Spleen (tissue), 11 donors: ENCODE results near the gene GMNN. TPM values are rescaled to one million over a fixed set of nuclear protein-coding genes. Genes with fewer than 3 reads are reported as not detected.
A peak's percentile ranks its signal among the peaks of the same experiment; 100 is the strongest.

ENCODE experiments used
- DNase-seq: peaks from one replicate; pipeline ENCODE4 v3.0.0-alpha.2; 2020
- H3K27ac ChIP-seq, 8 donors: fragments of 200-600 bp; sonication (generic) in 7 of 8; 1 replicate in 4 of 8; 2 replicates in 4 of 8; pipeline versions ENCODE4 v1.5.0 to v1.8.0; 2016 to 2021; ENCODE audit warnings: inconsistent platforms in 4 of 8, mild to moderate bottlenecking in 4 of 8, moderate library complexity in 1 of 8
- H3K27me3 ChIP-seq, 7 donors: fragments of 200-600 bp; sonication (generic) in 6 of 7; replicated peaks in 1 of 7; 1 replicate in 4 of 7; 2 replicates in 3 of 7; pipeline versions ENCODE4 v1.5.0 to v1.8.0; 2016 to 2021; ENCODE audit warnings: inconsistent platforms in 3 of 7, mild to moderate bottlenecking in 1 of 7
- H3K36me3 ChIP-seq, 6 donors: fragments of 200-600 bp; sonication (generic) in 5 of 6; 1 replicate in 4 of 6; 2 replicates in 2 of 6; pipeline versions ENCODE4 v1.5.0 to v1.8.0; 2016 to 2021; ENCODE audit warnings: inconsistent platforms in 2 of 6
- H3K4me1 ChIP-seq, 6 donors: fragments of 200-600 bp; sonication (generic) in 5 of 6; 1 replicate in 3 of 6; 2 replicates in 3 of 6; pipeline versions ENCODE4 v1.5.0 to v1.8.0; 2016 to 2021; ENCODE audit warnings: inconsistent platforms in 3 of 6
- H3K4me3 ChIP-seq, 8 donors: fragments of 200-600 bp; sonication (generic) in 7 of 8; 1 replicate in 4 of 8; 2 replicates in 4 of 8; pipeline versions ENCODE4 v1.5.0 to v1.8.0; 2016 to 2021; ENCODE audit warnings: inconsistent platforms in 4 of 8, mild to moderate bottlenecking in 4 of 8, moderate library complexity in 2 of 8
- H3K9me3 ChIP-seq, 8 donors: fragments of 200-600 bp; sonication (generic) in 7 of 8; 1 replicate in 4 of 8; 2 replicates in 4 of 8; pipeline versions ENCODE4 v1.5.0 to v1.8.0; 2016 to 2021; ENCODE audit warnings: inconsistent platforms in 4 of 8
- POLR2A ChIP-seq, 3 donors: fragments of 450-650 bp; IDR thresholded peaks; one replicate each; pipeline ENCODE4 v1.5.1; 2017; ENCODE audit warnings: antibody characterized with exemption in 3 of 3, mild to moderate bottlenecking in 1 of 3
- POLR2AphosphoS5 ChIP-seq, 3 donors: sonication (generic); formaldehyde crosslinking; IDR thresholded peaks; one replicate each; pipeline ENCODE4 v1.5.1; 2017; ENCODE audit warnings: antibody characterized with exemption in 3 of 3
- WGBS, 5 donors: extraction: QIAGEN DNeasy Blood & Tissue Kit in 3 of 5; methylation state at CpG; one replicate each; pipeline versions ENCODE4 v1.1.5 to v1.1.7; 2013 to 2018; 5-methylcytosine and 5-hydroxymethylcytosine counted together
- intact Hi-C: fragments of 100-400 bp; cut with DNase I; formaldehyde crosslinking; loops from one replicate; pipeline ENCODE4 v1.15.0; 2023; ENCODE audit warnings: low total_unique reads
- polyA plus RNA-seq, 3 donors: library from polyadenylated mRNA; stranded (reverse); fragments of 200-250 nt; gene quantifications; one replicate each; pipeline ENCODE4 v1.2.1, GENCODE V29; 2013
- total RNA-seq, 7 donors: library from RNA; depleted of rRNA in 3 of 7; stranded (reverse); fragments of >200 nt in 3 of 7; fragmentation: NEBNext Ultra II Directional in 4 of 7; extraction: Animal tissue kit (Norgen Biotek cat#: 25700) in 4 of 7; gene quantifications; one replicate each; pipeline versions ENCODE4 v1.1.0 to v1.2.1, GENCODE V29; 2016 to 2021
- TF ChIP-seq, protein P1 (sequence below), 11 experiments: fragments of 200-600 bp in 7 of 11; fragments of 450-650 bp in 4 of 11; sonication (generic) in 4 of 11; IDR thresholded peaks in 8 of 11; conservative IDR thresholded peaks in 3 of 11; 1 replicate in 7 of 11; 2 replicates in 4 of 11; pipeline versions ENCODE4 v1.4.0 to v1.8.0; 2016 to 2021; ENCODE audit warnings: antibody characterized with exemption in 11 of 11, inconsistent platforms in 4 of 11, mild to moderate bottlenecking in 1 of 11
- donor health status: healthy with polysubstance abuse.
- donor health status: DM: no; HTN: no; CAD: no; lungs with moderate emphysema.
- donor health status: DM: no; HTN: no; CAD: no.
- donor health status: Bipolar disorder and iron deficiency.
- donor health status: healthy.
- donor health status: DM: no; HTN: no; CAD: no.
- donor health status: DM: yes; HTN: yes; CAD: no.

Gene GMNN
- total and polyA plus RNA-seq, 10 donors: 11.1 to 32.3 (median 16.1) TPM

DNA sequence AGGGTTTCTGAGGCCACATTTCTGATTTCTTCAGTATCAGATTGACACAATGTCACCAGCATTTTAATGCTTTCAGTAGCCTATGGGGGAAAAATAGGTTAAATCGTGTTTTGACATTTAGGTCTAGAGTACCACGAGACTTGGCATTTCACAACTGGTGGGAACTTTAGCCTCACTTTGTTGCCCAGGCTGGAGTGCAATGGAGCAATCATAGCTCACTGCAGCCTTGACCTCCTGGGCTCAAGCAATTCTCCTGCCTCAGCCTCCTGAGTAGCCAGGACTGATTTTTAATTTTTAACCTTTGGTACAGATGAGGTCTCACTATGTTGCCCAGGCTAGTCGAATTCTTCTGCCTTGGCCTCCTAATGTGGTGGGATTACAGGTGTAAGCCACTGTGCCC lies 35.0 kb downstream of the GMNN start:
- no peak for DNase-seq
- H3K27ac ChIP-seq: no peak overlapping the region
- no peaks in the 10 kb centered on the region for H3K4me1 ChIP-seq
- H3K9me3 ChIP-seq: no peaks in the 10 kb centered on the region
- TF ChIP-seq POLR2A (IDR thresholded peaks at IDR 0.05) (no peak), POLR2AphosphoS5 (IDR thresholded peaks at IDR 0.05) (peak in 1 of 3 donors; percentile 11)
- no peaks in the 10 kb centered on the region for H3K27me3 ChIP-seq
- 72 to 93% (median 83%) methylated on average over 3 of the region's 3 CpGs for WGBS, 5 donors
- H3K36me3 ChIP-seq: peaks cover 2 to 68% (median 53%) of the 10 kb centered on the region in 6 donors
- no peak overlapping the region for H3K4me3 ChIP-seq
- intact Hi-C loops: no loop called here

DNA sequence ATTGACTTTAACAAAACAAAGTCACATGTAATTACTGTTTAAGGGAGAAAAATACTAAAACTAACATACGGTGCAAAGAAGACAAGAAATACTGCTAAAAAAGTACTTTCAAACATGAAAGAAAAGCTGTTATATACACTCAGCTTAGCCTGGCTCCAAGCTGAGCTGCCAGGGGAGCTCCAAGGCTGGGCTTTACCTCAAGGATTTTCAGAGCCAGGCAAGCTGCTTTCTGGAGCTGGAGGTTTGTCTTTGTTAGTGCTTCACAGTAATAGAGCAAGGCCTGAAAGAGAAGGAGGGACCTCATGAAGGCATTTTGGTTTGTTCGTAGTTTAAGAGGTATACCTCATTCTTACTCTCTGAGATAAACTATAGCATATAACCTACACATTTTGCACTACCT lies 43.6 kb downstream of the GMNN start:
- H3K4me1 ChIP-seq: peaks cover 0 to 6% (median 0%) of the 10 kb centered on the region in 6 donors
- whole genome bisulfite sequencing, 5 donors: 93 to 97% (median 96%) methylated on average over 2 of the region's 2 CpGs
- H3K36me3 ChIP-seq: peaks cover 0 to 60% (median 38%) of the 10 kb centered on the region in 6 donors
- no peaks in the 10 kb centered on the region for H3K9me3 ChIP-seq
- H3K4me3 ChIP-seq: no peak overlapping the region
- no peak for DNase-seq
- no peaks in the 10 kb centered on the region for H3K27me3 ChIP-seq
- intact Hi-C loops: no loop called here
- TF ChIP-seq POLR2A (IDR thresholded peaks at IDR 0.05) (no peak), POLR2AphosphoS5 (IDR thresholded peaks at IDR 0.05) (no peak)
- TF ChIP-seq, protein P1, sequence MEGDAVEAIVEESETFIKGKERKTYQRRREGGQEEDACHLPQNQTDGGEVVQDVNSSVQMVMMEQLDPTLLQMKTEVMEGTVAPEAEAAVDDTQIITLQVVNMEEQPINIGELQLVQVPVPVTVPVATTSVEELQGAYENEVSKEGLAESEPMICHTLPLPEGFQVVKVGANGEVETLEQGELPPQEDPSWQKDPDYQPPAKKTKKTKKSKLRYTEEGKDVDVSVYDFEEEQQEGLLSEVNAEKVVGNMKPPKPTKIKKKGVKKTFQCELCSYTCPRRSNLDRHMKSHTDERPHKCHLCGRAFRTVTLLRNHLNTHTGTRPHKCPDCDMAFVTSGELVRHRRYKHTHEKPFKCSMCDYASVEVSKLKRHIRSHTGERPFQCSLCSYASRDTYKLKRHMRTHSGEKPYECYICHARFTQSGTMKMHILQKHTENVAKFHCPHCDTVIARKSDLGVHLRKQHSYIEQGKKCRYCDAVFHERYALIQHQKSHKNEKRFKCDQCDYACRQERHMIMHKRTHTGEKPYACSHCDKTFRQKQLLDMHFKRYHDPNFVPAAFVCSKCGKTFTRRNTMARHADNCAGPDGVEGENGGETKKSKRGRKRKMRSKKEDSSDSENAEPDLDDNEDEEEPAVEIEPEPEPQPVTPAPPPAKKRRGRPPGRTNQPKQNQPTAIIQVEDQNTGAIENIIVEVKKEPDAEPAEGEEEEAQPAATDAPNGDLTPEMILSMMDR (IDR thresholded peaks at IDR 0.05 in 8 of 11, conservative IDR thresholded peaks at IDR 0.05 in 3 of 11): no peak
- H3K27ac ChIP-seq: no peak overlapping the region

DNA sequence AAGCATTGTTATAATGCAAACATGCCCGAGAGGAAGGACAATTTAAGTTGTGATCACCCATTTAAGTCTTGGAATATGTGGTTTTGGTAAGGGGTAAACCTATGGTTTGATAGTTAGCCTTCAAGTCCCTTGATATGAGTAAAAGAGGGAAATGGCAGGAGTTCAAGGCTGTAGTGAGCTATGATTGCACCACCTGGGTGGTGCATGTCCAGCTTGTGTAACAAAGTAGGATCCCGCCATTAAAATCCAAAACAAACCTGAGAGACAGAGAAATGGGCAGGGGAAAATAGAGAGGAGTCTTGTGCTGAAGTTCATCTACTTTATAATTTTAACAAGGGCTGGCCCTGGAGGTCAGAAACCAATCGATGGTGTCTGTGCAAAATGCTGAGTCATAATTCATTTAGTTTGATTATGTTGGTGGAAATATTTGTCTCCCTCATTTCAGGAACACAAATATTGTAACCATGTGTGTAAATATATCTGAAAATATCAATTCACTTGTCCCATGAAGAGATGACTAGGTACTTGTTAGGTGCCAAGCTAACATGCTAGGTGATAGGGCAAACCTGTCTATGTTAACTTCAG lies 47.2 kb downstream of the GMNN start:
- no peaks in the 10 kb centered on the region for H3K27me3 ChIP-seq
- DNase-seq: no peak
- peaks cover 0 to 11% (median 0%) of the 10 kb centered on the region in 6 donors for H3K4me1 ChIP-seq
- peaks cover 0 to 96% (median 67%) of the 10 kb centered on the region in 6 donors for H3K36me3 ChIP-seq
- TF ChIP-seq POLR2AphosphoS5 (IDR thresholded peaks at IDR 0.05): no peak
- TF ChIP-seq, protein P1 (IDR thresholded peaks at IDR 0.05 in 8 of 11, conservative IDR thresholded peaks at IDR 0.05 in 3 of 11): no peak
- TF ChIP-seq POLR2A (IDR thresholded peaks at IDR 0.05): no peak
- 89 to 99% (median 94%) methylated on average over 3 of the region's 3 CpGs for WGBS, 5 donors
- no peak overlapping the region for H3K4me3 ChIP-seq
- peak overlapping the region in 1 of 8 donors; percentile 21 for H3K27ac ChIP-seq
- no peaks in the 10 kb centered on the region for H3K9me3 ChIP-seq
- intact Hi-C loops: no loop called here

DNA sequence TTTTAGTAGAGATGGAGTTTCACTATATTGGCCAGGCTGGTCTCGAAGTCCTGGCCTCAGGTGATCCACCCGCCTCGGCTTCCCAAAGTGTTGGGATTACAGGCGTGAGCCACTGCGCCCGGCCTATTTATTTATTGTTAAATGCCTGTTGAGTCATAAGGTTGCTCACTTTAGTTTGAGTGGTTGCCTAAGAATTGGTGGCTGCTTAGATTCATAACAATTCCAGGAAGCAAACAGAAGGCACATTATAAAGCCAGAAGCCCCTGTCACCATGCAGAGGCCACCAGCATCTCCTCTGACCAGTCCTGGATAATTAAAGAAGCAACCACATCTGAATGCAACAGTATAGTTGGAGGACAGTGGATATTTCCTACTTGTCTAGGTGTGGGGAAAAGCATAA lies 48.0 kb downstream of the GMNN start:
- no peak for TF ChIP-seq POLR2AphosphoS5 (IDR thresholded peaks at IDR 0.05)
- TF ChIP-seq POLR2A (IDR thresholded peaks at IDR 0.05): no peak
- TF ChIP-seq, protein P1 (IDR thresholded peaks at IDR 0.05 in 8 of 11, conservative IDR thresholded peaks at IDR 0.05 in 3 of 11): no peak
- peaks cover 0 to 100% (median 72%) of the 10 kb centered on the region in 6 donors for H3K36me3 ChIP-seq
- WGBS, 5 donors: 94 to 97% (median 95%) methylated on average over 6 of the region's 6 CpGs
- DNase-seq: no peak
- intact Hi-C loops: no loop called here
- H3K27ac ChIP-seq: no peak overlapping the region
- no peaks in the 10 kb centered on the region for H3K27me3 ChIP-seq
- H3K4me1 ChIP-seq: peaks cover 0 to 11% (median 0%) of the 10 kb centered on the region in 6 donors
- H3K9me3 ChIP-seq: no peaks in the 10 kb centered on the region
- no peak overlapping the region for H3K4me3 ChIP-seq
